Smooth muscle cell (in vitro differentiated cells): ENCODE results near the gene WDR55. TPM values are rescaled to one million over a fixed set of nuclear protein-coding genes. Genes with fewer than 3 reads are reported as not detected.

Experiments
- DNase-seq: peaks from one replicate; lab custom pipeline; 2025; ENCODE audit not compliant: unreplicated experiment; lab: John Stamatoyannopoulos, UW
- H2AFZ ChIP-seq: fragments of 200-600 bp; sonication (generic); 2 replicates; pipeline ENCODE4 v1.6.0; 2016; ENCODE audit warnings: antibody characterized with exemption, low read depth, mild to moderate bottlenecking
- H3F3A ChIP-seq: fragments of 200-600 bp; sonication (generic); 2 replicates; pipeline ENCODE4 v1.6.0; 2017; ENCODE audit warnings: antibody characterized with exemption, low read depth
- H3K27ac ChIP-seq: fragments of 200-600 bp; sonication (generic); 2 replicates; pipeline ENCODE4 v1.5.1; 2016; ENCODE audit warnings: low read depth, mild to moderate bottlenecking
- H3K27me3 ChIP-seq: fragments of 200-600 bp; sonication (generic); 2 replicates; pipeline ENCODE4 v1.6.1; 2016; ENCODE audit warnings: low read depth, mild to moderate bottlenecking
- H3K36me3 ChIP-seq: fragments of 200-600 bp; sonication (generic); 2 replicates; pipeline ENCODE4 v1.5.1; 2016; ENCODE audit warnings: low read depth
- H3K4me1 ChIP-seq: fragments of 200-600 bp; sonication (generic); 2 replicates; pipeline ENCODE4 v1.5.1; 2016; ENCODE audit warnings: low read depth
- H3K4me2 ChIP-seq: fragments of 200-600 bp; sonication (generic); 2 replicates; pipeline ENCODE4 v1.6.0; 2016; ENCODE audit warnings: mild to moderate bottlenecking
- H3K4me3 ChIP-seq: fragments of 200-600 bp; sonication (generic); 2 replicates; pipeline ENCODE4 v1.5.1; 2016; ENCODE audit warnings: mild to moderate bottlenecking
- H3K79me2 ChIP-seq: fragments of 200-600 bp; sonication (generic); 2 replicates; pipeline ENCODE4 v1.6.0; 2016; ENCODE audit warnings: low read depth, mild to moderate bottlenecking
- H3K9ac ChIP-seq: fragments of 200-600 bp; sonication (generic); 2 replicates; pipeline ENCODE4 v1.6.0; 2016; ENCODE audit warnings: low read depth
- H3K9me3 ChIP-seq: fragments of 200-600 bp; sonication (generic); replicated peaks from 2 replicates; pipeline ENCODE4 v1.5.1; 2016; ENCODE audit warnings: low read depth
- H4K20me1 ChIP-seq: fragments of 200-600 bp; sonication (generic); 2 replicates; pipeline ENCODE4 v1.6.0; 2016; ENCODE audit warnings: low read depth
- WGBS: methylation state at CpG from one replicate; pipeline ENCODE4 v1.1.7; 2016; ENCODE audit warnings: low lambda C conversion rate; 5-methylcytosine and 5-hydroxymethylcytosine counted together
- polyA plus RNA-seq: library from polyadenylated mRNA; unstranded; fragments of >200 nt; fragmentation: Nextera tagmentation; extraction: Ambion mirVana; gene quantifications from 2 replicates; pipeline ENCODE4 v1.2.1, GENCODE V29; 2016
- total RNA-seq: library from RNA; depleted of rRNA; stranded (reverse); fragments of >200 nt; gene quantifications from 2 replicates; pipeline ENCODE4 v1.2.3, GENCODE V29; 2014
- TF ChIP-seq, protein P1 (sequence below): fragments of 200-600 bp; sonication (generic); IDR thresholded peaks from 2 replicates; pipeline ENCODE4 v1.5.1; 2017; ENCODE audit warnings: borderline replicate concordance, mild to moderate bottlenecking, antibody characterized with exemption; ENCODE audit not compliant: insufficient read depth, poor library complexity, severe bottlenecking

Gene WDR55
- total and polyA plus RNA-seq, 2 experiments from 2014 or later: 14.2 to 20.6 TPM

DNA sequence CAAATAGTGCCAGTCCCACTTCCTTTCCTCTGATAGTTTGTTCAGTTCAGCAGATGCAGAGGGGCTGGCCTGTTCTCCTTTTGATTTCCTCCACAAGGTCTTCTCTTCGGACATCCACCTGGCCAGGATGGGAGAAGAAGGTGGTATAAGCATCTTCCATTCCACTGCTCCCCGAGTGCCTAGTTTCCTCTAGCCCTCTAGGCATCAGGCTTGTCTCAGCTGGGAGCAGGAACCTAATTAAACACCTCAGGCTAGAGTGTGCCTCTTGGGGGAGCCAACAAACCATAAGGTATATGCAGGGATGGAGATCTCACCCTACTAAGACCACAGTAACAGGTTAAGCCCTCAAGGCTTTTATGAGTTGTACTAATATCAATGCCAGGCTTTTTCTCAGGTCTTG lies 9.5 kb downstream of the WDR55 start:
- WGBS: 94% methylated on average over 2 of the region's 2 CpGs

DNA sequence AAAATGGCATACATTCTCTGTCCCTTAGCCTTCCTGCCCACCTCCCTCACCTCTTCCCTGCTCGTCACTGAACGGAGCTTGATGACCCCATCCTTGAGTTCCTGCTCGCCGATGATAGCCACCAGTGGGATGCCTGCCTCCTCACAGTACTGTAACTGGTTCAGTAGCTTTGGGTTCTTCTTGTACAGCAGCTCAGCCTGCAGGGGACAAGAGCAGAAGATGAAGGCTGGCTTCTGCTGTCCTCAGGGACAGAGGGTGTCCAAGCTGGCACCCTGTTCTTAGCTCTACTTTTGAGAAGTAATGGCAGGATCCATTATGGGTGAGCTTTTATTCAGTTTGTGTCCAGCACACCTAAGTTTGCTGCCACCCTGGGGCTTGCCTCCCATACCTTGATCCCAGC lies 9.9 kb downstream of the WDR55 start:
- Histone ChIP-seq H3K9me3 (no peaks in the 10 kb centered on the region), H3K4me3 (no peak overlapping the region), H2AFZ (no peak overlapping the region), H3K4me1 (no peaks in the 10 kb centered on the region), H3F3A (peaks cover 12% of the 10 kb centered on the region), H3K9ac (no peak overlapping the region), H3K79me2 (no peaks in the 10 kb centered on the region), H3K4me2 (no peak overlapping the region), H3K36me3 (no peaks in the 10 kb centered on the region), H3K27me3 (no peaks in the 10 kb centered on the region), H4K20me1 (no peaks in the 10 kb centered on the region), H3K27ac (no peak overlapping the region)
- no peak for DNase-seq
- WGBS: 96% methylated on average over 4 of the region's 4 CpGs
- TF ChIP-seq, protein P1, sequence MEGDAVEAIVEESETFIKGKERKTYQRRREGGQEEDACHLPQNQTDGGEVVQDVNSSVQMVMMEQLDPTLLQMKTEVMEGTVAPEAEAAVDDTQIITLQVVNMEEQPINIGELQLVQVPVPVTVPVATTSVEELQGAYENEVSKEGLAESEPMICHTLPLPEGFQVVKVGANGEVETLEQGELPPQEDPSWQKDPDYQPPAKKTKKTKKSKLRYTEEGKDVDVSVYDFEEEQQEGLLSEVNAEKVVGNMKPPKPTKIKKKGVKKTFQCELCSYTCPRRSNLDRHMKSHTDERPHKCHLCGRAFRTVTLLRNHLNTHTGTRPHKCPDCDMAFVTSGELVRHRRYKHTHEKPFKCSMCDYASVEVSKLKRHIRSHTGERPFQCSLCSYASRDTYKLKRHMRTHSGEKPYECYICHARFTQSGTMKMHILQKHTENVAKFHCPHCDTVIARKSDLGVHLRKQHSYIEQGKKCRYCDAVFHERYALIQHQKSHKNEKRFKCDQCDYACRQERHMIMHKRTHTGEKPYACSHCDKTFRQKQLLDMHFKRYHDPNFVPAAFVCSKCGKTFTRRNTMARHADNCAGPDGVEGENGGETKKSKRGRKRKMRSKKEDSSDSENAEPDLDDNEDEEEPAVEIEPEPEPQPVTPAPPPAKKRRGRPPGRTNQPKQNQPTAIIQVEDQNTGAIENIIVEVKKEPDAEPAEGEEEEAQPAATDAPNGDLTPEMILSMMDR: no peak

More for the DNA sequence above, 9.5 kb downstream of the WDR55 start:
- Histone ChIP-seq H3K4me3 (no peak overlapping the region), H3K27ac (no peak overlapping the region), H3K36me3 (no peaks in the 10 kb centered on the region), H3K4me2 (no peak overlapping the region), H2AFZ (no peak overlapping the region), H3K9ac (no peak overlapping the region), H3K79me2 (no peaks in the 10 kb centered on the region), H3K4me1 (no peaks in the 10 kb centered on the region), H3K9me3 (no peaks in the 10 kb centered on the region), H4K20me1 (no peaks in the 10 kb centered on the region), H3K27me3 (no peaks in the 10 kb centered on the region), H3F3A (peaks cover 12% of the 10 kb centered on the region)
- TF ChIP-seq, protein P1: no peak
- DNase-seq: no peak

GRCh38 chr5:140677947-140678346 lies 13.2 kb downstream of the WDR55 start:
- no peak overlapping the region for H2AFZ ChIP-seq
- no peak for DNase-seq
- H3K4me1 ChIP-seq: no peaks in the 10 kb centered on the region
- no peak overlapping the region for H3K9ac ChIP-seq
- H4K20me1 ChIP-seq: no peaks in the 10 kb centered on the region
- H3K4me3 ChIP-seq: no peak overlapping the region
- H3K27ac ChIP-seq: no peak overlapping the region
- H3K4me2 ChIP-seq: no peak overlapping the region
- no peaks in the 10 kb centered on the region for H3K27me3 ChIP-seq
- TF ChIP-seq, protein P1: no peak
- WGBS: 83% methylated on average over 3 of the region's 3 CpGs
- peaks cover 12% of the 10 kb centered on the region for H3F3A ChIP-seq
- no peaks in the 10 kb centered on the region for H3K9me3 ChIP-seq
- H3K79me2 ChIP-seq: no peaks in the 10 kb centered on the region
- no peaks in the 10 kb centered on the region for H3K36me3 ChIP-seq

GRCh38 chr5:140678993-140679392 lies 14.3 kb downstream of the WDR55 start:
- Histone ChIP-seq H3K4me3 (no peak overlapping the region), H4K20me1 (no peaks in the 10 kb centered on the region), H3K27me3 (no peaks in the 10 kb centered on the region), H3K9me3 (no peaks in the 10 kb centered on the region), H3K79me2 (no peaks in the 10 kb centered on the region), H3K36me3 (no peaks in the 10 kb centered on the region), H3K27ac (no peak overlapping the region), H3K4me2 (no peak overlapping the region), H3K4me1 (no peaks in the 10 kb centered on the region), H3F3A (peaks cover 12% of the 10 kb centered on the region), H2AFZ (no peak overlapping the region), H3K9ac (no peak overlapping the region)
- TF ChIP-seq, protein P1: no peak
- DNase-seq: no peak
- WGBS: 97% methylated on average over 7 of the region's 7 CpGs
